ENCODE data around the gene ABCC1. TPM values are rescaled to one million over a fixed set of nuclear protein-coding genes. Genes with fewer than 3 reads are reported as not detected.

The ABCC1 gene
- total RNA-seq, 1 donor from 2014 or later = 38.7 TPM

DNA sequence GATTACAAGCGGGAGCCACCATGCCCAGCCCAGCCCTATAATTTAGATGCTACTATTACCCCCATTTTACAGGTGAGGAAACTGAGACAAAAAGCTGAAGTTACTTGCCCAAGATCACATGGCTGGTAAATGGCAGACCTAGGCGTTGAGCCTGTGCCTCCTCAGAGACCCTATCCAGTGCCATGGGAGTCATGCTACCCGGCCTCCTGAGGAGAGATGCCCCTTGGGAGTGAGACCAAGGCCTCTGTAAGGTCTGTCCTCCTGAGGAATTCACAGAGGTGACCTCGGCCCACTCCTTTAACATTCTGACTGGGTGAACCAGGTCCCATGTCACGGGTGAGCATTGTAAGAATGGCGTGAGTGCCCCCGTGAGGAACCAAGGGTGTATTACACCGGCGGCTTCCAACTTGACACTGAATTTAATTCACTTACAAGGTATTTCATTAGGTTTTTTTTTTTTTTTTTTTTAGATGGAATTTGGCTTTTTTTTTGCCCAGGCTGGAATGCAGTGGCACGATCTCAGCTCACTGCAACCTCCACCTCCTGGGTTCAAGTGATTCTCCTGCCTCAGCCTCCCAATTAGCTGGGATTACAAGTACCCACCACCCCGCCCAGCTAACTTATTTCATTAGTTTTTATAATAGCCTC lies 178.2 kb downstream of the ABCC1 start:
- Mint-ChIP-seq H3K9me3 (peaks cover 7% of the 10 kb centered on the region), H3K4me3 (no peak overlapping the region), H3K4me1 (no peaks in the 10 kb centered on the region), H3K27ac (ENCODE audit: unreplicated experiment) (no peak overlapping the region), H3K27me3 (ENCODE audit: low read depth) (no peaks in the 10 kb centered on the region), H3K36me3 (ENCODE audit: low read depth) (peaks cover 27% of the 10 kb centered on the region)
- DNase-seq (ENCODE audit: low read depth, low spot score) = peak; percentile 70
- TF ChIP-seq, protein P1, sequence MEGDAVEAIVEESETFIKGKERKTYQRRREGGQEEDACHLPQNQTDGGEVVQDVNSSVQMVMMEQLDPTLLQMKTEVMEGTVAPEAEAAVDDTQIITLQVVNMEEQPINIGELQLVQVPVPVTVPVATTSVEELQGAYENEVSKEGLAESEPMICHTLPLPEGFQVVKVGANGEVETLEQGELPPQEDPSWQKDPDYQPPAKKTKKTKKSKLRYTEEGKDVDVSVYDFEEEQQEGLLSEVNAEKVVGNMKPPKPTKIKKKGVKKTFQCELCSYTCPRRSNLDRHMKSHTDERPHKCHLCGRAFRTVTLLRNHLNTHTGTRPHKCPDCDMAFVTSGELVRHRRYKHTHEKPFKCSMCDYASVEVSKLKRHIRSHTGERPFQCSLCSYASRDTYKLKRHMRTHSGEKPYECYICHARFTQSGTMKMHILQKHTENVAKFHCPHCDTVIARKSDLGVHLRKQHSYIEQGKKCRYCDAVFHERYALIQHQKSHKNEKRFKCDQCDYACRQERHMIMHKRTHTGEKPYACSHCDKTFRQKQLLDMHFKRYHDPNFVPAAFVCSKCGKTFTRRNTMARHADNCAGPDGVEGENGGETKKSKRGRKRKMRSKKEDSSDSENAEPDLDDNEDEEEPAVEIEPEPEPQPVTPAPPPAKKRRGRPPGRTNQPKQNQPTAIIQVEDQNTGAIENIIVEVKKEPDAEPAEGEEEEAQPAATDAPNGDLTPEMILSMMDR (conservative IDR thresholded peaks at IDR 0.05) = peak; percentile 88

DNA sequence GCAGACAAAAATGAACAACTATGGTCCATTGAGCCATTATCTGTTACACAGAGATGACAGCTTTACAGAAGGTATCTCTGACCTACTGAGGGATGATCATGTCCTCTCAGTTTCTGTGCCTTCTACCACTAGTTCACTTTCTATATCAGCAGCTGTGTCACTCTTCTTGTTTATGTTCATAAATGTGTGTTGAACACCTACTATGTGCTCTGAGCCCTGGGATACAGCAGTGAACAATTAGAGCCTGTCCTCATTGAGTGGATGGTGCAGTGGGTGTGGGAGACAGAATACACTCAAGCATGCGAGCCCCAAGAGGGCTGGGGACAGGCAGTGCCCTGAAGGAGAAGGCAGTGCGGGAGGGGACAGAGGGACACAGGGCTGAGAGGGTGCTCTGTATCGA lies 181.8 kb downstream of the ABCC1 start:
- no peaks in the 10 kb centered on the region for H3K4me1 Mint-ChIP-seq
- no peaks in the 10 kb centered on the region for H3K9me3 Mint-ChIP-seq
- H3K4me3 Mint-ChIP-seq = no peak overlapping the region
- no peak overlapping the region for H3K27ac Mint-ChIP-seq (ENCODE audit: unreplicated experiment)
- peaks cover 15% of the 10 kb centered on the region for H3K36me3 Mint-ChIP-seq (ENCODE audit: low read depth)
- TF ChIP-seq, protein P1 (conservative IDR thresholded peaks at IDR 0.05) = no peak
- no peaks in the 10 kb centered on the region for H3K27me3 Mint-ChIP-seq (ENCODE audit: low read depth)
- no peak for DNase-seq (ENCODE audit: low read depth, low spot score)

DNA sequence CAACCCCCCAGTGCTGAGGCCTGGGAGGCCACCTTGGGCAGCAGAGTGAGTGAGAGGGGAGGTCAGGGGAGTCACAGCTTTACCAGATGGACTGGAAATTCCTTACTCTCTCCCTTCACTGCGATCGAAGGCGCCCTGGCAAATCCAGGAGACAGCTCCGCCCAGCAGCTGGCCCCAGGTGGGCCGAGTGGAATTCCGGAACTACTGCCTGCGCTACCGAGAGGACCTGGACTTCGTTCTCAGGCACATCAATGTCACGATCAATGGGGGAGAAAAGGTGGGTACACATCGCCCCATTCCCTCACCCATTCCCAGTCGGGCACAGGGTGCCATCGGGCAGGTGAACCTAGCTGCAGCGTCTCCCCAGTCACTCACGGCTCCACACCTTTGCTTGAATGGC lies 182.2 kb downstream of the ABCC1 start:
- H3K4me1 Mint-ChIP-seq = no peaks in the 10 kb centered on the region

DNA sequence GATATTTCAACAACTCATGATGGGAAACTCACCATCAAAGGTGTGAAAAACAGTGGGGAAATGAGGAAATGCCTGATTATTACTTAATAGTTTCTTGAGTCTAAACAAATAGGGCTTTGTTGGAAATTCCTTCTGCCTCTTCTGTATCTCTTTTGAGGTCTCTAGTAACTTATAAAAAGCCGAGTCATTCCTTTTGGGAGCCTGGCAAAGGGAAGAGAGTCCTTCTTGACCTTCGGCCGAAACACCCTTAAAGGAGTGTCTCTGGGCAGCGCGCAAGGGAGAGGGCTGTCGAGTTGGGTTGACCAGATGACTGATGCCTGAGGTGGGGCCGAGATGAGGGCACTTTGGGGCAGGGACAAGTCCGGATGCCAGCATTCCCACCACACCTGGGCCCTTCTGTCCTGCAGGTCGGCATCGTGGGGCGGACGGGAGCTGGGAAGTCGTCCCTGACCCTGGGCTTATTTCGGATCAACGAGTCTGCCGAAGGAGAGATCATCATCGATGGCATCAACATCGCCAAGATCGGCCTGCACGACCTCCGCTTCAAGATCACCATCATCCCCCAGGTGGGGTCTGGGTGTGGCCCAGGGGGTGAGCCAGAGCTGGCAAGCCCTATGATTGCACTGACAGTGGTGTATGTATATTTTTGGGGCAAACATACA lies 184.7 kb downstream of the ABCC1 start:
- peaks cover 12% of the 10 kb centered on the region for H3K36me3 Mint-ChIP-seq (ENCODE audit: low read depth)
- TF ChIP-seq, protein P1 (conservative IDR thresholded peaks at IDR 0.05) = no peak
- H3K4me3 Mint-ChIP-seq = no peak overlapping the region
- no peaks in the 10 kb centered on the region for H3K4me1 Mint-ChIP-seq
- no peak for DNase-seq (ENCODE audit: low read depth, low spot score)
- no peaks in the 10 kb centered on the region for H3K27me3 Mint-ChIP-seq (ENCODE audit: low read depth)
- no peaks in the 10 kb centered on the region for H3K9me3 Mint-ChIP-seq
- no peak overlapping the region for H3K27ac Mint-ChIP-seq (ENCODE audit: unreplicated experiment)

More for the DNA sequence above, 182.2 kb downstream of the ABCC1 start:
- TF ChIP-seq, protein P1 (conservative IDR thresholded peaks at IDR 0.05) = no peak
- H3K36me3 Mint-ChIP-seq (ENCODE audit: low read depth) = peaks cover 14% of the 10 kb centered on the region
- no peak for DNase-seq (ENCODE audit: low read depth, low spot score)
- H3K4me3 Mint-ChIP-seq = no peak overlapping the region
- H3K9me3 Mint-ChIP-seq = no peaks in the 10 kb centered on the region
- H3K27ac Mint-ChIP-seq (ENCODE audit: unreplicated experiment) = no peak overlapping the region
- no peaks in the 10 kb centered on the region for H3K27me3 Mint-ChIP-seq (ENCODE audit: low read depth)

DNA sequence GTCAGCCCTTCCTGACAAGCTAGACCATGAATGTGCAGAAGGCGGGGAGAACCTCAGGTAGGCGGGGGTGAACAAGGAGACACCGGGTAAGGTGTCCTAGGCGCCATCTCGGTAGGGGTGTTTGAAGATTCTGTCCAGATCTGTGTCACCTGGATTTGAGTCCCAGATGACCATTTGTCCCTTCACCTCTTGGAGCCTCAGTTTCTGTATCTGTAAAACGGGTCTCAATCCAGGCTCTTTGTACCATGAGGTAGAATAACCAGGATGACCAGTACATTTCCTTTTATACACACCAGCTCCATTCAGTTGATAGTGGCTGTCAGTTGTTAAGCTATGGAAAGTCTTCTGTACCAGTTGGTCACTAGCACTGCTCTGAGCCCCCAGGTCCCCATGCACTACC lies 187.2 kb downstream of the ABCC1 start:
- Mint-ChIP-seq H3K27ac (ENCODE audit: unreplicated experiment) (no peak overlapping the region), H3K36me3 (ENCODE audit: low read depth) (peaks cover 17% of the 10 kb centered on the region), H3K4me3 (no peak overlapping the region), H3K27me3 (ENCODE audit: low read depth) (no peaks in the 10 kb centered on the region), H3K9me3 (no peaks in the 10 kb centered on the region), H3K4me1 (no peaks in the 10 kb centered on the region)
- DNase-seq (ENCODE audit: low read depth, low spot score) = no peak
- TF ChIP-seq, protein P1 (conservative IDR thresholded peaks at IDR 0.05) = no peak

All from neural crest cell (in vitro differentiated cells).